Measurements from ENCODE around the gene MLLT10. TPM values are rescaled to one million over a fixed set of nuclear protein-coding genes. Genes with fewer than 3 reads are reported as not detected.
"Not testable (repeated sequence)": the region's sequence is repeated elsewhere in the genome, so short reads cannot be mapped to it uniquely, and the experiment has no call there.

MLLT10 gene
- total and polyA plus RNA-seq, 9 donors = 20.7 to 30.6 (median 25.5) TPM

- no peaks in the 10 kb centered on the region for H3K27me3 ChIP-seq (ENCODE audit: control insufficient read depth, insufficient read depth, low read length)
- peaks cover 7% of the 10 kb centered on the region for H3K36me3 ChIP-seq (ENCODE audit: control insufficient read depth, insufficient read depth, low read length)
- H3K9me3 ChIP-seq (replicated peaks; ENCODE audit: control insufficient read depth, low read depth, low read length) = peaks cover under 1% of the 10 kb centered on the region
- H3K27ac ChIP-seq (ENCODE audit: low read length) = no peak overlapping the region
- H3K4me1 ChIP-seq (ENCODE audit: control insufficient read depth, insufficient read depth, low read length) = no peaks in the 10 kb centered on the region
- H3K4me3 ChIP-seq (ENCODE audit: low read length) = no peak overlapping the region
- no peak for DNase-seq
- no CpG with 5 or more reads among the region's 3 CpGs for WGBS (ENCODE audit: insufficient coverage)
These were observed 80.0 kb downstream of the MLLT10 start for GRCh38 chr10:21614000-21614399.

- H3K9me3 ChIP-seq (replicated peaks; ENCODE audit: control insufficient read depth, low read depth, low read length) = no peaks in the 10 kb centered on the region
- peaks cover 7% of the 10 kb centered on the region for H3K36me3 ChIP-seq (ENCODE audit: control insufficient read depth, insufficient read depth, low read length)
- no CpG with 5 or more reads among the region's 3 CpGs for WGBS (ENCODE audit: insufficient coverage)
- no peaks in the 10 kb centered on the region for H3K27me3 ChIP-seq (ENCODE audit: control insufficient read depth, insufficient read depth, low read length)
- no peak overlapping the region for H3K27ac ChIP-seq (ENCODE audit: low read length)
- H3K4me3 ChIP-seq (ENCODE audit: low read length) = no peak overlapping the region
- no peak for DNase-seq
- no peaks in the 10 kb centered on the region for H3K4me1 ChIP-seq (ENCODE audit: control insufficient read depth, insufficient read depth, low read length)
These were observed 83.2 kb downstream of the MLLT10 start for GRCh38 chr10:21617267-21617666.

GRCh38 chr10:21623291-21623690, 89.3 kb downstream of the MLLT10 start:
- DNase-seq = no peak
- Histone ChIP-seq H3K27me3 (ENCODE audit: control insufficient read depth, insufficient read depth, low read length) (no peaks in the 10 kb centered on the region), H3K4me3 (ENCODE audit: low read length) (no peak overlapping the region), H3K4me1 (ENCODE audit: control insufficient read depth, insufficient read depth, low read length) (no peaks in the 10 kb centered on the region), H3K36me3 (ENCODE audit: control insufficient read depth, insufficient read depth, low read length) (peaks cover 5% of the 10 kb centered on the region), H3K27ac (ENCODE audit: low read length) (no peak overlapping the region), H3K9me3 (replicated peaks; ENCODE audit: control insufficient read depth, low read depth, low read length) (no peaks in the 10 kb centered on the region)
- WGBS (ENCODE audit: insufficient coverage) = no CpG with 5 or more reads among the region's 1 CpG

- not testable (repeated sequence) for H3K4me3 ChIP-seq (ENCODE audit: low read length); H3K27me3 ChIP-seq (ENCODE audit: control insufficient read depth, insufficient read depth, low read length); H3K36me3 ChIP-seq (ENCODE audit: control insufficient read depth, insufficient read depth, low read length); H3K4me1 ChIP-seq (ENCODE audit: control insufficient read depth, insufficient read depth, low read length); H3K27ac ChIP-seq (ENCODE audit: low read length); H3K9me3 ChIP-seq (replicated peaks; ENCODE audit: control insufficient read depth, low read depth, low read length); DNase-seq
- 94% methylated on average over 5 of the region's 6 CpGs for WGBS (ENCODE audit: insufficient coverage)
These were observed 90.4 kb downstream of the MLLT10 start for GRCh38 chr10:21624421-21624820.

GRCh38 chr10:21624951-21625350, 90.9 kb downstream of the MLLT10 start:
- no peaks in the 10 kb centered on the region for H3K27me3 ChIP-seq (ENCODE audit: control insufficient read depth, insufficient read depth, low read length)
- no peak for DNase-seq
- no peaks in the 10 kb centered on the region for H3K9me3 ChIP-seq (replicated peaks; ENCODE audit: control insufficient read depth, low read depth, low read length)
- H3K27ac ChIP-seq (ENCODE audit: low read length) = no peak overlapping the region
- H3K4me1 ChIP-seq (ENCODE audit: control insufficient read depth, insufficient read depth, low read length) = no peaks in the 10 kb centered on the region
- 89% methylated on average over 2 of the region's 6 CpGs for WGBS (ENCODE audit: insufficient coverage)
- H3K36me3 ChIP-seq (ENCODE audit: control insufficient read depth, insufficient read depth, low read length) = peaks cover 2% of the 10 kb centered on the region
- H3K4me3 ChIP-seq (ENCODE audit: low read length) = no peak overlapping the region

GRCh38 chr10:21625623-21626229, 91.7 kb downstream of the MLLT10 start:
- H3K27ac ChIP-seq (ENCODE audit: low read length) = no peak overlapping the region
- DNase-seq = no peak
- peaks cover 1% of the 10 kb centered on the region for H3K36me3 ChIP-seq (ENCODE audit: control insufficient read depth, insufficient read depth, low read length)
- H3K4me3 ChIP-seq (ENCODE audit: low read length) = no peak overlapping the region
- WGBS (ENCODE audit: insufficient coverage) = 100% methylated on average over 3 of the region's 3 CpGs
- H3K27me3 ChIP-seq (ENCODE audit: control insufficient read depth, insufficient read depth, low read length) = no peaks in the 10 kb centered on the region
- no peaks in the 10 kb centered on the region for H3K4me1 ChIP-seq (ENCODE audit: control insufficient read depth, insufficient read depth, low read length)
- no peaks in the 10 kb centered on the region for H3K9me3 ChIP-seq (replicated peaks; ENCODE audit: control insufficient read depth, low read depth, low read length)

GRCh38 chr10:21626457-21627161, 92.6 kb downstream of the MLLT10 start:
- no peak overlapping the region for H3K4me3 ChIP-seq (ENCODE audit: low read length)
- DNase-seq = no peak
- H3K36me3 ChIP-seq (ENCODE audit: control insufficient read depth, insufficient read depth, low read length) = peaks cover 3% of the 10 kb centered on the region
- H3K9me3 ChIP-seq (replicated peaks; ENCODE audit: control insufficient read depth, low read depth, low read length) = no peaks in the 10 kb centered on the region
- no peaks in the 10 kb centered on the region for H3K4me1 ChIP-seq (ENCODE audit: control insufficient read depth, insufficient read depth, low read length)
- no peaks in the 10 kb centered on the region for H3K27me3 ChIP-seq (ENCODE audit: control insufficient read depth, insufficient read depth, low read length)
- H3K27ac ChIP-seq (ENCODE audit: low read length) = no peak overlapping the region
- WGBS (ENCODE audit: insufficient coverage) = 62% methylated on average over 2 of the region's 3 CpGs

GRCh38 chr10:21627331-21627730, 93.3 kb downstream of the MLLT10 start:
- DNase-seq = no peak
- H3K27ac ChIP-seq (ENCODE audit: low read length) = no peak overlapping the region
- H3K9me3 ChIP-seq (replicated peaks; ENCODE audit: control insufficient read depth, low read depth, low read length) = no peaks in the 10 kb centered on the region

GRCh38 chr10:21628023-21628422, 94.0 kb downstream of the MLLT10 start:
- WGBS (ENCODE audit: insufficient coverage) = no CpG with 5 or more reads among the region's 2 CpGs
- Histone ChIP-seq H3K4me1 (ENCODE audit: control insufficient read depth, insufficient read depth, low read length) (no peaks in the 10 kb centered on the region), H3K4me3 (ENCODE audit: low read length) (no peak overlapping the region), H3K36me3 (ENCODE audit: control insufficient read depth, insufficient read depth, low read length) (peaks cover 3% of the 10 kb centered on the region), H3K27ac (ENCODE audit: low read length) (no peak overlapping the region), H3K27me3 (ENCODE audit: control insufficient read depth, insufficient read depth, low read length) (no peaks in the 10 kb centered on the region), H3K9me3 (replicated peaks; ENCODE audit: control insufficient read depth, low read depth, low read length) (no peaks in the 10 kb centered on the region)
- no peak for DNase-seq

More at GRCh38 chr10:21627331-21627730, 93.3 kb downstream of the MLLT10 start:
- no peaks in the 10 kb centered on the region for H3K4me1 ChIP-seq (ENCODE audit: control insufficient read depth, insufficient read depth, low read length)
- H3K36me3 ChIP-seq (ENCODE audit: control insufficient read depth, insufficient read depth, low read length) = peaks cover 3% of the 10 kb centered on the region
- H3K27me3 ChIP-seq (ENCODE audit: control insufficient read depth, insufficient read depth, low read length) = no peaks in the 10 kb centered on the region
- H3K4me3 ChIP-seq (ENCODE audit: low read length) = no peak overlapping the region

- 96% methylated on average over 5 of the region's 8 CpGs for WGBS (ENCODE audit: insufficient coverage)
- H3K4me1 ChIP-seq (ENCODE audit: control insufficient read depth, insufficient read depth, low read length); DNase-seq; H3K4me3 ChIP-seq (ENCODE audit: low read length); H3K27me3 ChIP-seq (ENCODE audit: control insufficient read depth, insufficient read depth, low read length); H3K9me3 ChIP-seq (replicated peaks; ENCODE audit: control insufficient read depth, low read depth, low read length); H3K36me3 ChIP-seq (ENCODE audit: control insufficient read depth, insufficient read depth, low read length); H3K27ac ChIP-seq (ENCODE audit: low read length): not testable (repeated sequence)
These were observed 94.6 kb downstream of the MLLT10 start for GRCh38 chr10:21628645-21629044.
